Retinal pigment epithelial cell (primary cell): Measurements from ENCODE around the gene GMNC.
A peak's percentile ranks its signal among the peaks of the same experiment; 100 is the strongest.
"Not testable (repeated sequence)": the region's sequence is repeated elsewhere in the genome, so short reads cannot be mapped to it uniquely, and the experiment has no call there.

Source experiments
- DNase-seq: peaks from one replicate; pipeline ENCODE4 v3.0.0-alpha.2; 2010; ENCODE audit warnings: low read depth
- H3K4me3 ChIP-seq: 2 replicates; pipeline ENCODE4 v1.5.1; 2011; ENCODE audit warnings: mild to moderate bottlenecking, low read length, control low read depth, moderate library complexity
- TF ChIP-seq, protein P1 (sequence below): conservative IDR thresholded peaks from 2 replicates; pipeline ENCODE4 v1.5.1; 2011; ENCODE audit warnings: low read depth, low read length, control low read depth, inconsistent platforms

GMNC gene

DNA sequence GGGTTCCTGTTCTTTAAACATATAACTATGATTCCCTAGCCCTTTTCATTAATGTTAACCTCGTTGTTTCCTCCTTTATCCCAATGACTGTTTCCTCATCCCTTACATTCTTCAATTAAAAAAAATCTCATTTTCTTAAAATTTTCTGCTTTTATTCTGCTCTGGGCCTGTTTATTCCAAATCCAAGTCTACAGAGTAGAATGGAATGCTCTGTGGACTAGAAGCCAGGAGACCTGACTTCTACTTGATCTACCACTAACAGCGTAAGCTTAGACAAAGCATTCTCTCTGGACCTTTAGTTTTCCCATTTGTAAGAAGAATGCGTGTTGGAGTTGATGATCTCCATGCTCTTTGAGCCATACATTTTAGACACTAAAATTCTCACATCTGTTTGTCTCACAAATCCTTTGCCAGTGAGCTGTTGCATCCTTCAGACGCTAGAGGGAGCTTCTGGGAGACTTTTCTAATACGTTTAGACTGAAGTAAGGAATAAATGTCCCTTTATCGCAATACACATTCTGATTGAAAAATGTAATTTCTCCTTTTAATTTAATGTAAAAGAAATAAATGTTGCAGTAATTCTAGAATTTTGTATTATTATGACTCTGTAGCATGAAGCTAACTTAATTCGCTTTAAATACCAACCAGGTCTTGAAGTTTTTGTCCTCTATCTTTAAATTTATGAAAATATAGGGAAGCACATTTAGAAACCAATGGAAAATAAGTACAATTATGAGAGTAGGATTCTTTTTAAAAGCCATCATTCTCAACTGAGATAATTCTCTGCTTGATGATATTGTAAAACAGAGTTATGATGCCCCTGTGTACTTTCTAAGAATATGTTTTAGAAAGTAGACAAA is 21.7 kb upstream of the GMNC start:
- H3K4me3 ChIP-seq, result no peak overlapping the region
- DNase-seq, result no peak
- TF ChIP-seq, protein P1, sequence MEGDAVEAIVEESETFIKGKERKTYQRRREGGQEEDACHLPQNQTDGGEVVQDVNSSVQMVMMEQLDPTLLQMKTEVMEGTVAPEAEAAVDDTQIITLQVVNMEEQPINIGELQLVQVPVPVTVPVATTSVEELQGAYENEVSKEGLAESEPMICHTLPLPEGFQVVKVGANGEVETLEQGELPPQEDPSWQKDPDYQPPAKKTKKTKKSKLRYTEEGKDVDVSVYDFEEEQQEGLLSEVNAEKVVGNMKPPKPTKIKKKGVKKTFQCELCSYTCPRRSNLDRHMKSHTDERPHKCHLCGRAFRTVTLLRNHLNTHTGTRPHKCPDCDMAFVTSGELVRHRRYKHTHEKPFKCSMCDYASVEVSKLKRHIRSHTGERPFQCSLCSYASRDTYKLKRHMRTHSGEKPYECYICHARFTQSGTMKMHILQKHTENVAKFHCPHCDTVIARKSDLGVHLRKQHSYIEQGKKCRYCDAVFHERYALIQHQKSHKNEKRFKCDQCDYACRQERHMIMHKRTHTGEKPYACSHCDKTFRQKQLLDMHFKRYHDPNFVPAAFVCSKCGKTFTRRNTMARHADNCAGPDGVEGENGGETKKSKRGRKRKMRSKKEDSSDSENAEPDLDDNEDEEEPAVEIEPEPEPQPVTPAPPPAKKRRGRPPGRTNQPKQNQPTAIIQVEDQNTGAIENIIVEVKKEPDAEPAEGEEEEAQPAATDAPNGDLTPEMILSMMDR, result peak; percentile 95

DNA sequence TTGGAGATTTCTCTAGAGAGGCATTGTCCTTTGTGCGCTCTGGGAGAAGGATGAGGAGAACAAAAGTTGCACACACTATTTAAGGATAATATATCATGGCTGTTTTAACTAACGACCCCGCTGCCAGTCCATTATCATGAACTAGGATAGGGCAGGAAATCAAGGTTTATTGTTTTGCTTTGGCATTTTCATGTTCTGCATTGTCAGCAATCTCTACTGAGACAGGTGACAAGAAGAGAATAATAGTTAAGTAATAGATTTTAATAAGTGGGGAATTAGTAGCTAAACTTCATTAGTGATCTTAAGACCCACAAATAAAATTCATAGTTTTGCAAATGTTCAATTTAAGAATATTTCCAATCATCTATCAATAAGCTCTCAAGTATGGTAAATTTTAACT is 20.6 kb upstream of the GMNC start:
- DNase-seq, result no peak
- TF ChIP-seq, protein P1, result no peak
- H3K4me3 ChIP-seq, result no peak overlapping the region

DNA sequence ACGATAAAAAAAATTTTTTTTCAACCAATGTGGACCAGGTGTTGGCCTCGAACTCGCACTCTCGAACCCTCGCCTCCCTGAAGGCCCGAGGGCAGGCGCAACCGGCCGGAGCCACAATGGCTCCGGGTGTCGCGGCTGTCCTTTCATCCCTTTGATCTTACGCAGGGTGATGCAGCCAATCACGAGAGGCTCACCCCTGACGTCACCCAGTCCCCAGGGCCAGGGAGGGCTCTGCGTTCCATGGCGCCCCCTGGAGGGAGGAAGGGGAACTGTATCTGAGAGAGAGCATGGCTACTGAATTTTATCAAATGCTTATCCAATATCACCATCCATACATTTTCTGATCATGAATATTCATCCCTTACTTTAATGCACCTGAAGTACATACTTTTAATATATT is 15.4 kb upstream of the GMNC start:
- H3K4me3 ChIP-seq, result no peak overlapping the region
- TF ChIP-seq, protein P1, result peak; percentile 44

DNA sequence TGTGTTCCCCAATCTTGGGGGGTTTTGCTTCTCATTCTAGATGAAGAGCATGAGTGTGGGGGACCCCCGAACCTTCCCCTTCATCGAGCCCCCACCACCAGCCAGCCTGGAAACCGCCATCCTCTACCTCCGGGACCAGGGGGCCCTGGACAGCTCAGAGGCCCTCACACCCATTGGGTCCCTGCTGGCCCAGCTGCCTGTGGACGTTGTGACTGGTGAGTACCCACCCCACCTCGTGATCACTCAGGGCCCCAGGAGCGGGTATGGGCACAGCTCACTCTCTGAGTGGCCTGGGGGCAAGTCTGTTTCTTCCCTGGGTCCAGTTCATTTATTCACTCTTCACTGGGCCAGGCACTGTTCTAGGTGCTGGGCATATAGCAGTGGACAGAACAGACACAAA is 13.9 kb upstream of the GMNC start:
- not testable (repeated sequence) for DNase-seq

More for the DNA sequence above, 15.4 kb upstream of the GMNC start:
- no peak for DNase-seq

DNA sequence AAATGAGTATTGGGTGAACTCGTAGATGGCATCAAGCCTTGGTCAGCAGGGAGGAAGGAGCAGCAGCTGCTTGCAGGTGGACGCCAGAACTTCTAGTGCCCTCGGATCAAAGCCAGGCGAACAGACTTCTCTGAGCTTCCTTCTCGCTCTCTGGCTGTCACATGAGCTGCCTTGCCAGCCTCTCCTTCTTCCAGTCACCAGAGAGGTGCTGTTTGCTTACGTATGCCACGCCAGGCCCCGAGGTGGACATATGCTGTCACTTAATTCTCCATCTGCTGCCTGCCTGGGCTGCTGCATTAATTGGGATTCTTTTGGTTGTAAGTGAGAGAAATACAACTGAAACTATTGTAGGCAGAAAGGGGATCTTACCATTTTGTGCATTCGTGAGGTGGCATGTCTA is 12.6 kb upstream of the GMNC start:
- H3K4me3 ChIP-seq, DNase-seq: not testable (repeated sequence)

More for the DNA sequence above, 13.9 kb upstream of the GMNC start:
- not testable (repeated sequence) for H3K4me3 ChIP-seq

DNA sequence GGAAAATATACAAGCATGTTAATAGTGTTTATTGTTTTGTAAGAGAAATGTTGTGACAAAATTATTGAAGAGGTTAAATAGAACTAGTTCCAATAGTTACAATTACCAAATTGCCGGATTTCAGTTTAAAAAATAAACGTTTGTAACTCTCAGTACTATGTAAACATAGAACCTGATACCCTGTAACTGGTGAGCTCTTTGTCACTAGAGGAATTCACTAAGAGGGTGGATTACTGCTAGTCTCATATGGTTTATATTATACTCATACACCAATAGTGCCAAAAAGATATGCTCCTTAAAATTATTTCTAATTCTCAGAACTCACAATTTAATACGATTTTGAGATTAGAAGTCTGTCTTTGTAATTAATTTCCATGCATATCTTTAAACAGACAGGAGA is 7.6 kb upstream of the GMNC start:
- no peak for DNase-seq
- TF ChIP-seq, protein P1, result no peak
- H3K4me3 ChIP-seq, result no peak overlapping the region

DNA sequence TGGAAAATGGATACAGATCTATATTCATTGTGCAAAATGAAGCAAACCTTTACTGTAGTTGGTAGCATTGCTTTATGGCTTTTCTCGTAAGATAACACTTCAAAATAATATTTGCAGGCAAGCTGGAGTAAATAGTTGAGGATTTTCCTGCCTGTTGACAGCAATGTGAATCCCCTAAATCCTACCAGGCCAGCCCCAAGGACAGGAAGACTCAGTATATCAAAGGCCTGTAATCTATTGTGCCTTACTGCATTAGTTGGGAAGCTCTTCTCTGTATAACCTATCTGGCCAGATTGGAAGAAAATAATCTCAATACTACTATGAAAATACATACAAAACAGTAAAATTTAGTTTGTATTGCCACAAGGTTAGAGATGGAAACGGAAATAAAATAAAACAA is 4.6 kb upstream of the GMNC start:
- TF ChIP-seq, protein P1, result no peak
- H3K4me3 ChIP-seq, result no peak overlapping the region
- DNase-seq, result no peak

DNA sequence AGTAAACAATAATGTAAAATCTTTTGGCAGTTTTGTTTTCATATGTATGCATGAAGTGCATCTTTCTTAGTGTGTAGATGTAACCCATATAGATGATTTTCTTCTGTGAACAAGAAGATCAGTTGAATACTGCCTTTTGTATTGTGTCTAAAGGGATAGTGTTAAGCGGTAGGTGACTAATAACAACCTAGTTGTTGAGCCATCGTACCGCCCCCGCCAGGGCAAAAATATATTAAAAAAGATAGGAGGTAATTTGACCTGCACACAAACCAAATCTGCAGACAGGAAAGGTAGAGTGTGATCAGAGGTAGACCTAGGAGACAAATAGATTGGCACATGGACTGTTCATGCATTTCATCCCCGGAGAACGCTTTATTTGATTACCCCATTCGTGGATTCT is 3.3 kb upstream of the GMNC start:
- TF ChIP-seq, protein P1, result no peak
- no peak overlapping the region for H3K4me3 ChIP-seq
- DNase-seq, result no peak
